Endothelial cell of umbilical vein (primary cell): Measurements from ENCODE around the gene RPP25.

Source experiments
- EZH2 ChIP-seq: IDR thresholded peaks from 2 replicates; pipeline ENCODE4 v1.6.1; 2012; ENCODE audit warnings: borderline replicate concordance, low read depth, mild to moderate bottlenecking, moderate library complexity, low read length, inconsistent platforms; ENCODE audit not compliant: severe bottlenecking
- FOS ChIP-seq: IDR thresholded peaks from 2 replicates; pipeline ENCODE4 v1.6.1; 2011; ENCODE audit warnings: mild to moderate bottlenecking, low read length, moderate library complexity, borderline replicate concordance; ENCODE audit not compliant: insufficient read depth
- GATA2 ChIP-seq: IDR thresholded peaks from 2 replicates; pipeline ENCODE4 v1.7.0; 2011; ENCODE audit warnings: low read depth, mild to moderate bottlenecking, moderate library complexity, mixed read lengths, low read length; ENCODE audit not compliant: insufficient read length, insufficient read depth
- MAX ChIP-seq: IDR thresholded peaks from 2 replicates; pipeline ENCODE4 v1.6.1; 2011; ENCODE audit not compliant: insufficient read depth, insufficient read length
- MYC ChIP-seq: IDR thresholded peaks from one replicate; pipeline ENCODE4 v1.6.1; 2011; ENCODE audit warnings: mild to moderate bottlenecking, low read depth, low read length
- POLR2A ChIP-seq: IDR thresholded peaks from 2 replicates; pipeline ENCODE4 v1.6.1; 2012; ENCODE audit warnings: low read depth, mild to moderate bottlenecking, control low read depth, low read length
- POLR2AphosphoS5 ChIP-seq: IDR thresholded peaks from 2 replicates; pipeline ENCODE4 v1.6.1; 2012; ENCODE audit warnings: low read depth, mild to moderate bottlenecking, control low read depth, low read length, moderate library complexity; ENCODE audit not compliant: insufficient read depth
- TF ChIP-seq, protein P1 (sequence below), 2 donors: IDR thresholded peaks; 1 replicate in 1 of 2; 2 replicates in 1 of 2; pipeline ENCODE4 v1.5.1; 2011; ENCODE audit warnings: low read length in 2 of 2, mild to moderate bottlenecking in 2 of 2, moderate library complexity in 2 of 2, control low read depth in 1 of 2, inconsistent platforms in 1 of 2, low read depth in 1 of 2; ENCODE audit not compliant: insufficient read depth in 1 of 2; ENCODE audit errors: extremely low read depth in 1 of 2

DNA sequence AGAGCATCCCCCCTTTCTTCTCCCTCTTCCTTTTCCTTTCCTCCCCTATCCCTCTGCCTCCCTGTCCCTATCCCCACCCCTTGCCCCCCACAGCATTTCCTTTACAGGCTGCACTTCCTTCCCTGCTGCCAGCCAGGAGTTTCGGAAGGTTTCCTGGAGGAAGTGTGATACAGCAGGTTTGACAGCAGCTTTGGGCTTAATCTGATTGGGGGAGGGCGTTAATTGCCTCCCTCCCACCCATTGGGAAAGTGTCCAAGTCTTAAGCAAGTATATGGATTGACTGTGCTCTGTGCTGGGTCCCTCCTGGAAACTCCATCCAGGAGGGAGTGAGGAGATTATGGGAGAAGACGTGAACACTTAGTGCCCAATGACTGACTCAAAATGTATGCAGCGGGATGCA, 40.6 kb upstream of the RPP25 start:
- TF ChIP-seq GATA2 (peak; percentile 19), MAX (no peak), POLR2AphosphoS5 (no peak), MYC (no peak), POLR2A (no peak), EZH2 (no peak), FOS (no peak)
- TF ChIP-seq, protein P1, sequence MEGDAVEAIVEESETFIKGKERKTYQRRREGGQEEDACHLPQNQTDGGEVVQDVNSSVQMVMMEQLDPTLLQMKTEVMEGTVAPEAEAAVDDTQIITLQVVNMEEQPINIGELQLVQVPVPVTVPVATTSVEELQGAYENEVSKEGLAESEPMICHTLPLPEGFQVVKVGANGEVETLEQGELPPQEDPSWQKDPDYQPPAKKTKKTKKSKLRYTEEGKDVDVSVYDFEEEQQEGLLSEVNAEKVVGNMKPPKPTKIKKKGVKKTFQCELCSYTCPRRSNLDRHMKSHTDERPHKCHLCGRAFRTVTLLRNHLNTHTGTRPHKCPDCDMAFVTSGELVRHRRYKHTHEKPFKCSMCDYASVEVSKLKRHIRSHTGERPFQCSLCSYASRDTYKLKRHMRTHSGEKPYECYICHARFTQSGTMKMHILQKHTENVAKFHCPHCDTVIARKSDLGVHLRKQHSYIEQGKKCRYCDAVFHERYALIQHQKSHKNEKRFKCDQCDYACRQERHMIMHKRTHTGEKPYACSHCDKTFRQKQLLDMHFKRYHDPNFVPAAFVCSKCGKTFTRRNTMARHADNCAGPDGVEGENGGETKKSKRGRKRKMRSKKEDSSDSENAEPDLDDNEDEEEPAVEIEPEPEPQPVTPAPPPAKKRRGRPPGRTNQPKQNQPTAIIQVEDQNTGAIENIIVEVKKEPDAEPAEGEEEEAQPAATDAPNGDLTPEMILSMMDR (IDR thresholded peaks at IDR 0.05; ENCODE audit: extremely low read depth in 1 of 2, insufficient read depth in 1 of 2, low read depth in 1 of 2, low read length in 2 of 2): no peak
